Gastrocnemius medialis (tissue), 4 donors: ENCODE data around the gene PLEKHG4B. TPM values are rescaled to one million over a fixed set of nuclear protein-coding genes. Genes with fewer than 3 reads are reported as not detected.
"Not testable (repeated sequence)": the region's sequence is repeated elsewhere in the genome, so short reads cannot be mapped to it uniquely, and the experiment has no call there.

Source experiments
- ATAC-seq, 2 donors: fragments of 150-250 bp; one replicate each; pipeline ENCODE4 v1.9.1; 2016
- DNase-seq, 2 donors: peaks; one replicate each; pipeline ENCODE4 v3.0.0-alpha.2; 2019
- H3K27ac ChIP-seq, 4 donors: fragments of 200-600 bp; sonication (generic); 1 replicate in 1 of 4; 2 replicates in 3 of 4; pipeline ENCODE4 v1.5.1; 2016 to 2018; ENCODE audit warnings: mild to moderate bottlenecking in 2 of 4, moderate library complexity in 1 of 4
- H3K27me3 ChIP-seq, 3 donors: fragments of 200-600 bp; sonication (generic) in 2 of 3; 1 replicate in 1 of 3; 2 replicates in 2 of 3; pipeline versions ENCODE4 v1.5.1 to v1.6.0; 2016 to 2019; ENCODE audit warnings: mild to moderate bottlenecking in 1 of 3, moderate library complexity in 1 of 3
- H3K36me3 ChIP-seq, 2 donors: fragments of 200-600 bp; sonication (generic) in 1 of 2; one replicate each; pipeline ENCODE4 v1.5.1; 2017 to 2018
- H3K4me1 ChIP-seq, 2 donors: fragments of 200-600 bp; sonication (generic) in 1 of 2; one replicate each; pipeline ENCODE4 v1.5.1; 2016 to 2017; ENCODE audit warnings: mild to moderate bottlenecking in 2 of 2
- H3K4me3 ChIP-seq, 4 donors: fragments of 200-600 bp; sonication (generic) in 3 of 4; 1 replicate in 1 of 4; 2 replicates in 3 of 4; pipeline ENCODE4 v1.5.1; 2016 to 2019; ENCODE audit warnings: mild to moderate bottlenecking in 2 of 4
- H3K9me3 ChIP-seq, 3 donors: fragments of 200-600 bp; sonication (generic) in 2 of 3; 1 replicate in 1 of 3; 2 replicates in 2 of 3; pipeline ENCODE4 v1.5.1; 2016 to 2019
- CTCF ChIP-seq, 5 experiments: fragments of 450-650 bp in 3 of 5; fragments of 200-600 bp in 2 of 5; sonication (generic) in 2 of 5; IDR thresholded peaks in 4 of 5; conservative IDR thresholded peaks in 1 of 5; 1 replicate in 4 of 5; 2 replicates in 1 of 5; pipeline ENCODE4 v1.5.1; 2016 to 2019; ENCODE audit warnings: antibody characterized with exemption in 5 of 5, mild to moderate bottlenecking in 3 of 5, moderate library complexity in 3 of 5
- POLR2A ChIP-seq, 2 donors: fragments of 450-650 bp; IDR thresholded peaks; one replicate each; pipeline ENCODE4 v1.6.1; 2017; ENCODE audit warnings: antibody characterized with exemption in 2 of 2, mild to moderate bottlenecking in 2 of 2, moderate library complexity in 2 of 2
- in situ Hi-C, 4 donors: fragments of 200-750 bp; cut with MboI; loops; one replicate each; pipeline versions ENCODE4 v1.15.0 to v1.8.0; 2017; ENCODE audit warnings: low sequenced_read_pairs in 4 of 4
- intact Hi-C: fragments of 100-400 bp; cut with DNase I; formaldehyde crosslinking; loops from one replicate; pipeline ENCODE4 v1.15.1; 2023; ENCODE audit warnings: low total_unique reads
- total RNA-seq, 4 donors: library from RNA; depleted of rRNA; stranded (reverse); fragments of >200 nt; gene quantifications; one replicate each; pipeline versions ENCODE4 v1.1.0 to v1.2.3, GENCODE V29; 2016

The PLEKHG4B gene
- total RNA-seq, 4 donors from 2014 or later: not detected

- Histone ChIP-seq H3K27me3 (no peaks in the 10 kb centered on the region), H3K4me3 (no peak overlapping the region), H3K4me1 (no peaks in the 10 kb centered on the region), H3K9me3 (no peaks in the 10 kb centered on the region), H3K36me3 (peaks cover 0 to 94% of the 10 kb centered on the region in 2 donors), H3K27ac (no peak overlapping the region)
- DNase-seq (no peak), ATAC-seq (no peak)
- in situ Hi-C loops (no loop called here), intact Hi-C loops (no loop called here)
- no peak for TF ChIP-seq POLR2A (IDR thresholded peaks at IDR 0.05)
- TF ChIP-seq CTCF (IDR thresholded peaks at IDR 0.05 in 4 of 5, conservative IDR thresholded peaks at IDR 0.05 in 1 of 5): no peak
These were observed 139.7 kb downstream of the PLEKHG4B start for GRCh38 chr5:231661-232060.

GRCh38 chr5:233426-233825 lies 141.5 kb downstream of the PLEKHG4B start:
- H3K36me3 ChIP-seq: peaks cover 3 to 89% of the 10 kb centered on the region in 2 donors
- DNase-seq, H3K4me3 ChIP-seq, intact Hi-C loops, H3K27ac ChIP-seq, in situ Hi-C loops, ATAC-seq, H3K4me1 ChIP-seq, H3K27me3 ChIP-seq, H3K9me3 ChIP-seq: not testable (repeated sequence)

- Histone ChIP-seq H3K27me3 (no peaks in the 10 kb centered on the region), H3K4me3 (no peak overlapping the region), H3K27ac (no peak overlapping the region), H3K36me3 (peaks cover 3 to 85% of the 10 kb centered on the region in 2 donors), H3K4me1 (no peaks in the 10 kb centered on the region), H3K9me3 (no peaks in the 10 kb centered on the region)
- in situ Hi-C loops (no loop called here), intact Hi-C loops (no loop called here)
- no peak for TF ChIP-seq CTCF (IDR thresholded peaks at IDR 0.05 in 4 of 5, conservative IDR thresholded peaks at IDR 0.05 in 1 of 5)
- TF ChIP-seq POLR2A (IDR thresholded peaks at IDR 0.05): no peak
- DNase-seq: no peak
- no peak for ATAC-seq
These were observed 142.5 kb downstream of the PLEKHG4B start for GRCh38 chr5:234450-234849.

- H3K4me1 ChIP-seq, ATAC-seq, intact Hi-C loops, in situ Hi-C loops, H3K4me3 ChIP-seq, H3K27ac ChIP-seq, H3K9me3 ChIP-seq, H3K27me3 ChIP-seq, DNase-seq: not testable (repeated sequence)
- peaks cover 3 to 84% of the 10 kb centered on the region in 2 donors for H3K36me3 ChIP-seq
These were observed 143.6 kb downstream of the PLEKHG4B start for GRCh38 chr5:235527-235926.

- Histone ChIP-seq H3K36me3 (peaks cover 3 to 84% of the 10 kb centered on the region in 2 donors), H3K4me1 (peaks cover 0 to 10% of the 10 kb centered on the region in 2 donors)
- H3K27me3 ChIP-seq, H3K27ac ChIP-seq, in situ Hi-C loops, H3K4me3 ChIP-seq, intact Hi-C loops, DNase-seq, H3K9me3 ChIP-seq, ATAC-seq: not testable (repeated sequence)
These were observed 146.0 kb downstream of the PLEKHG4B start for GRCh38 chr5:237931-238330.

Other genes starting within 250 kb of the PLEKHG4B start
- 10 to 100 TPM; 11.6 to 39.0 (median 27.2) TPM for gene LRRC14B, start 99.3 kb downstream of the PLEKHG4B start, total RNA-seq
- gene CCDC127, start 126.0 kb downstream of the PLEKHG4B start, total RNA-seq: 10 to 100 TPM in 1 of 4 donors, 1 to 10 TPM in 3; 5.7 to 11.1 (median 7.8) TPM
- 100 to 1,000 TPM; 146 to 277 (median 207) TPM for gene SDHA, start 126.2 kb downstream of the PLEKHG4B start, total RNA-seq
- 10 to 100 TPM; 34.1 to 53.3 (median 43.0) TPM for gene PDCD6, start 179.5 kb downstream of the PLEKHG4B start, total RNA-seq
- 1 to 10 TPM in 1 of 4 donors, under 1 TPM in 2, not detected in 1; 0.05 to 1.3 (median 0.18) TPM for gene AHRR, start 229.5 kb downstream of the PLEKHG4B start, total RNA-seq